ENCODE results near the gene TFG.

GRCh38 chr3:100798012-100798411 lies 88.7 kb downstream of the TFG start:
- TF ChIP-seq CTCF (IDR thresholded peaks at IDR 0.05) (no peak), POLR2A (IDR thresholded peaks at IDR 0.05; ENCODE audit: low read depth) (no peak), EP300 (IDR thresholded peaks at IDR 0.05) (no peak)
